Measurements from ENCODE around the gene GALP. TPM values are rescaled to one million over a fixed set of nuclear protein-coding genes. Genes with fewer than 3 reads are reported as not detected.
"Not testable (repeated sequence)": the region's sequence is repeated elsewhere in the genome, so short reads cannot be mapped to it uniquely, and the experiment has no call there.

Gene GALP
- total RNA-seq, 2 donors from 2014 or later = not detected

- DNase-seq (peak in 1 of 3 donors; percentile 23), ATAC-seq (no peak)
- H3K27me3 Mint-ChIP-seq = no peaks in the 10 kb centered on the region
- H3K36me3 Mint-ChIP-seq (ENCODE audit: low read depth) = peaks cover under 1% of the 10 kb centered on the region
- H3K4me1 Mint-ChIP-seq = peaks cover 25% of the 10 kb centered on the region
- peak overlapping the region; percentile 99 for H3K4me3 Mint-ChIP-seq
- H3K27ac Mint-ChIP-seq = peak overlapping the region; percentile 96
- H3K9me3 ChIP-seq (ENCODE audit: control insufficient read depth, low read length, poor library complexity, severe bottlenecking) = no peaks in the 10 kb centered on the region
These were observed 34.3 kb upstream of the GALP start for GRCh38 chr19:56141417-56141993.

DNA sequence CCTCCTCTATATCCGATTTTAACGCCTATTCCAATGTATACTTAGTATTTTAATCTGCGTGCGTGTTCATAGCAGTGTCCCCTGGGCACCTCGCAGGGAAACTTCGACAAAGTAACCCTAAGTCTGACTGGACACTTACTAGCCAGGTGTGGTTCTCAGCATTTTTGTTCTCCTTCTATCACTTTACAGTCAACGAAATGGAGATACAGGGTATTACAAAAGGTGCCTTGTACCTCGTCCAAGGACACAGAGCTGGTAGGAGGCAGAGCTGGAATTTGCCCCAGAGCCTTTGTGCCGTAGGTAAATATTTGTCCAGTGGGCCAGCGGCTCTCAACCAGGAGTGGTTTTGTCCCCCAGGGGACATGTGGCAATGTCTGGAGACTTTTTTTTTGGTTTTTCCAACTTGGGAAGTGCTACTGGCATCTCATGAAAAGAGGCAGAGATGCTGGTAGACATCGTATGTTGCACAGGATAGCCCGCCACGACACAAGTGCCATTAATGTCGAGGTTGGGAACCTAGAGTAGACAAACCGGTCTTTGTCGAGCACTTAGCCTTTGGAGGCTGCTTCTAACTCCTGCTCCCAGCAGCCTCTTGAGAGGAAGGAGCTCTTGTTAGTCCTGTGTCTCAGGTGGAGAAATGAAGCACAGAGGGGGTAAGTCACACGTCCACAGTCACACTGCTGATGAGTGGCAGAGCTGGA lies 33.6 kb upstream of the GALP start:
- Mint-ChIP-seq H3K36me3 (ENCODE audit: low read depth) (peaks cover 2% of the 10 kb centered on the region), H3K4me3 (peak overlapping the region; percentile 99), H3K27ac (peak overlapping the region; percentile 96), H3K27me3 (no peaks in the 10 kb centered on the region), H3K4me1 (peaks cover 25% of the 10 kb centered on the region)
- H3K9me3 ChIP-seq (ENCODE audit: control insufficient read depth, low read length, poor library complexity, severe bottlenecking) = no peaks in the 10 kb centered on the region
- ATAC-seq = no peak
- DNase-seq = no peak

- Mint-ChIP-seq H3K27ac (peak overlapping the region; percentile 84), H3K4me3 (no peak overlapping the region), H3K27me3 (no peaks in the 10 kb centered on the region), H3K4me1 (peaks cover 25% of the 10 kb centered on the region), H3K36me3 (ENCODE audit: low read depth) (peaks cover 2% of the 10 kb centered on the region)
- ATAC-seq (no peak), DNase-seq (no peak)
- H3K9me3 ChIP-seq (ENCODE audit: control insufficient read depth, low read length, poor library complexity, severe bottlenecking) = no peaks in the 10 kb centered on the region
These were observed 32.8 kb upstream of the GALP start for GRCh38 chr19:56142897-56143434.

DNA sequence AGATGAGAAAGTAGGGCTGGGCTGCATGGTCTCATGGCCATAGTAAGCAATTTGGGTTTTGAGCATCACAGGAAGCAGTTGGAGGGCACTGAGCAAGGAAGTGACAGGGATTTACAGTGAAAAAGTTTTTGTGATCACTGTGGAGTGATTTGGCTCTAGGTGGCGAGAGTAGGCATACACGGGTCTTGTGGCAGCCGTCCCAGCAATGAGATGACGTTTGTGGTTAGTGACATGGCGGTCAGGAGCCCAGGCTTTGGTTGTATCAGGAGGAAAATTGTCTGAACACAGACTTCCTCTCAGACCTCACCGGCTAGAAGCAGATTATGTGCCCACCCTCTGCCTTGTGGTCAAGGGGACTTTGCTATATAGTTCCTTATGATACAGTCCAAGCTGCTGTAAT lies 31.4 kb upstream of the GALP start:
- peak overlapping the region; percentile 84 for H3K27ac Mint-ChIP-seq
- peaks cover 25% of the 10 kb centered on the region for H3K4me1 Mint-ChIP-seq
- ATAC-seq (no peak), DNase-seq (no peak)
- no peaks in the 10 kb centered on the region for H3K9me3 ChIP-seq (ENCODE audit: control insufficient read depth, low read length, poor library complexity, severe bottlenecking)
- no peak overlapping the region for H3K4me3 Mint-ChIP-seq
- peaks cover 2% of the 10 kb centered on the region for H3K36me3 Mint-ChIP-seq (ENCODE audit: low read depth)
- no peaks in the 10 kb centered on the region for H3K27me3 Mint-ChIP-seq

DNA sequence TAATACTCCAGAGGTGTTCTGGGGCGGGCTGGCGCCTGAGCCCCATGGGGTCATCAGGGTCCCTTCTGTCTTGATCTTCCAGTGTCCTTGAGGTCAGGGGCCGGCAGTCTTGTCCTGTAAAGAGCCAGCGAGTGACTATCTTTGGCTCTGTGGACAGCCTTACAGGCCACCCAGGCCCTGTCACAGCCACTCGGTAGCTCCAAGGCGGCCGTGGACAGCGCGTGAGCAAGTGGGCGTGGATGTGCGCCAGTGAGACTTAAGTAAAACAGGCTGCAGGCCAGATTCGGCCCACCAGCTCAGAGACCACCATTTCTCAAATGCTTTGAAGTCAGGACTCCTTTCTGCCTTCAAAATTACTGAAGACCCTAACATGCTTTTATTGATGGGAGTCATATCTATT lies 31.0 kb upstream of the GALP start:
- Mint-ChIP-seq H3K27ac (peak overlapping the region; percentile 84), H3K4me1 (peaks cover 23% of the 10 kb centered on the region), H3K36me3 (ENCODE audit: low read depth) (peaks cover 4% of the 10 kb centered on the region), H3K4me3 (no peak overlapping the region), H3K27me3 (no peaks in the 10 kb centered on the region)
- no peak for ATAC-seq
- DNase-seq = no peak
- H3K9me3 ChIP-seq (ENCODE audit: control insufficient read depth, low read length, poor library complexity, severe bottlenecking) = no peaks in the 10 kb centered on the region

DNA sequence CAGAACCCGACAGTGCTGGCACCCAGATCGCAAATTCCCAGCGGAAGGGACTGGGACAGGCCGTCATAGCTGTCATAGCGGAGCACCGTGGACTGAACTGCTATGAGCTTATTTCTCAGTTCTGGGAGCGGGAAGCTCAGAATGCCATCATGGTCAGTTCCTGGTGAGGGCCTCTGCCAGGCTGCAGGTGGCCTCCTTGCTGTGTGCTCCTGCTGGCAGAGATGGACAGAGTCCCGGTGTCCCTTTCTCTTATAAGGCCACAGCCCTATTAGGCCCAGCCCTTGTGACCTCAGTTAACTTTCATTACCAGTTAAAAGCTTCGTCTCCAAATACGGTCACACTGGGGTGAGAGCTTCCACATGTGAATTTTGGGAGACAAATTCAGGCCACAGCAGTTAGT lies 30.1 kb upstream of the GALP start:
- ATAC-seq = no peak
- no peaks in the 10 kb centered on the region for H3K9me3 ChIP-seq (ENCODE audit: control insufficient read depth, low read length, poor library complexity, severe bottlenecking)
- no peak overlapping the region for H3K27ac Mint-ChIP-seq
- H3K4me1 Mint-ChIP-seq = peaks cover 14% of the 10 kb centered on the region
- no peaks in the 10 kb centered on the region for H3K27me3 Mint-ChIP-seq
- H3K36me3 Mint-ChIP-seq (ENCODE audit: low read depth) = peaks cover 4% of the 10 kb centered on the region
- DNase-seq = no peak
- no peak overlapping the region for H3K4me3 Mint-ChIP-seq

GRCh38 chr19:56146904-56147303 lies 28.9 kb upstream of the GALP start:
- Mint-ChIP-seq H3K4me3 (no peak overlapping the region), H3K4me1 (peaks cover 8% of the 10 kb centered on the region), H3K27me3 (no peaks in the 10 kb centered on the region), H3K36me3 (ENCODE audit: low read depth) (peaks cover 4% of the 10 kb centered on the region), H3K27ac (no peak overlapping the region)
- DNase-seq (no peak), ATAC-seq (no peak)
- no peaks in the 10 kb centered on the region for H3K9me3 ChIP-seq (ENCODE audit: control insufficient read depth, low read length, poor library complexity, severe bottlenecking)

DNA sequence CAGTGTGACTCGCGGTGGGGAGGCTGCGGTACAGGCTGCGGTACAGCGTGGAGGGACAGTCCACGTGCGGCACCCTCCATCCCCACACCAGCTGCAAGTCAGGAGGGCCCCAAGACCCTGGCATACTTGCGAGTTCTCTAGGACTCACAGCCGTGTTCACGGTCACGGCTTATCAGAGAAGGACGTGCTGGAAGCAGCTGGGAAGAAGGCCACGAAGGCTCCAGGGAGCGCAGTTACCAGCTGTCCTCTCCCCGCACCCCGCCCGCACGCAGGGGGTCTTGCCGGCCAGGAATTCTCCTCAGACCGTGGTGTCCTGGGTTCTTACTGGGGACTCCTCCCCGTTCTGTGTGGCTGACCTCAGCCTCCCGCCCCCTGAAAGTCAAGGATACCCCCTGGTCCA lies 28.5 kb upstream of the GALP start:
- ATAC-seq = no peak
- Mint-ChIP-seq H3K27me3 (no peaks in the 10 kb centered on the region), H3K4me3 (no peak overlapping the region), H3K27ac (no peak overlapping the region), H3K36me3 (ENCODE audit: low read depth) (peaks cover 4% of the 10 kb centered on the region), H3K4me1 (peaks cover 6% of the 10 kb centered on the region)
- no peak for DNase-seq
- no peaks in the 10 kb centered on the region for H3K9me3 ChIP-seq (ENCODE audit: control insufficient read depth, low read length, poor library complexity, severe bottlenecking)

DNA sequence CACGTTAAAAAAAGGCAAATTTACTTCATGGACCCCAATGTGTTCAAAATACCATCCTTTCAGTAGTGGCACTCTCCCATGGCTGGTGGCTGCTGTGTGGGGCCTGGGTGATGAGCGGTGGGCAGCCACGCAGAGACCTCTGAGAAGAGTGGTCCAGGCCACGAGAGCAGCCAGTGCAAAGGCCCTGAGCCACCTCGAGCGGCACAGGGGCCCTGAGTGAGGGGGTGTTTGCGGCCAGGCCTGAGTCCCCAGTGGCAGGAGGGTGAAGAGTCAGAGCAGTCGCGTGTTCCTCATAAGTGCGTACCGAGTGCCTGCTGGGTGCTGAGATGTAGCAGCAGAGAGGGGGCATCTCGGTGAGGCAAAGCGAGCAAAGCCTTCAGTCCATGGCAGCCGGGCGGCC lies 27.7 kb upstream of the GALP start:
- no peaks in the 10 kb centered on the region for H3K27me3 Mint-ChIP-seq
- no peak for ATAC-seq
- H3K36me3 Mint-ChIP-seq (ENCODE audit: low read depth) = peaks cover 4% of the 10 kb centered on the region
- peaks cover 6% of the 10 kb centered on the region for H3K4me1 Mint-ChIP-seq
- H3K27ac Mint-ChIP-seq = no peak overlapping the region
- no peak for DNase-seq
- H3K9me3 ChIP-seq (ENCODE audit: control insufficient read depth, low read length, poor library complexity, severe bottlenecking) = no peaks in the 10 kb centered on the region
- H3K4me3 Mint-ChIP-seq = no peak overlapping the region

DNA sequence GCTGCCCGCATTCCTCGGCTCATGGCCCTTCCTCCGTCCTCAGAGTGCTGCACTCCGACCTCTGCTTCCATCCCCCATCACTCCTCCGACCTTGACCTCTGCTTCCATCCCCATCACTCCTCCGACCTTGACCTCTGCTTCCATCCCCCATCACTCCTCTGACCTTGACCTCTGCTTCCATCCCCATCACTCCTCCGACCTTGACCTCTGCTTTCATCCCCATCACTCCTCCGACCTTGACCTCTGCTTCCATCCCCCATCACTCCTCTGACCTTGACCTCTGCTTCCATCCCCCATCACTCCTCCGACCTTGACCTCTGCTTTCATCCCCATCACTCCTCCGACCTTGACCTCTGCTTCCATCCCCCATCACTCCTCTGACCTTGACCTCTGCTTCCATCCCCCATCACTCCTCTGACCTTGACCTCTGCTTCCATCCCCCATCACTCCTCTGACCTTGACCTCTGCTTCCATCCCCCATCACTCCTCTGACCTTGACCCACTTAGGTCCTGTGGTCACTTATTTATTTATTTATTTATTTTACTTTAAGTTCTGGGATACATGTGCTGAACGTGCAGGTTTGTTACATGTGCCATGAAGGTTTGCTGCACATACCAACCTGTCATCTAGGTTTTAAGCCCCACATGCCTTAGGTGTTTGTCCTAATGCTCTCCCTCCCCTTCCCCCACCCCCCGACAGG lies 26.7 kb upstream of the GALP start:
- H3K36me3 Mint-ChIP-seq (ENCODE audit: low read depth); H3K27ac Mint-ChIP-seq; DNase-seq; H3K4me3 Mint-ChIP-seq; H3K27me3 Mint-ChIP-seq; ATAC-seq; H3K9me3 ChIP-seq (ENCODE audit: control insufficient read depth, low read length, poor library complexity, severe bottlenecking): not testable (repeated sequence)
- H3K4me1 Mint-ChIP-seq = peaks cover 10% of the 10 kb centered on the region

- Mint-ChIP-seq H3K27me3 (no peaks in the 10 kb centered on the region), H3K36me3 (ENCODE audit: low read depth) (peaks cover 6% of the 10 kb centered on the region), H3K27ac (no peak overlapping the region), H3K4me3 (no peak overlapping the region), H3K4me1 (peaks cover 10% of the 10 kb centered on the region)
- DNase-seq = no peak
- no peak for ATAC-seq
- H3K9me3 ChIP-seq (ENCODE audit: control insufficient read depth, low read length, poor library complexity, severe bottlenecking) = no peaks in the 10 kb centered on the region
These were observed 26.2 kb upstream of the GALP start for GRCh38 chr19:56149656-56150038.

GRCh38 chr19:56150358-56150757 lies 25.4 kb upstream of the GALP start:
- Mint-ChIP-seq H3K4me3 (no peak overlapping the region), H3K27ac (no peak overlapping the region), H3K36me3 (ENCODE audit: low read depth) (peaks cover 6% of the 10 kb centered on the region), H3K4me1 (peaks cover 11% of the 10 kb centered on the region), H3K27me3 (no peaks in the 10 kb centered on the region)
- no peaks in the 10 kb centered on the region for H3K9me3 ChIP-seq (ENCODE audit: control insufficient read depth, low read length, poor library complexity, severe bottlenecking)
- DNase-seq (no peak), ATAC-seq (no peak)

- no peaks in the 10 kb centered on the region for H3K9me3 ChIP-seq (ENCODE audit: control insufficient read depth, low read length, poor library complexity, severe bottlenecking)
- Mint-ChIP-seq H3K36me3 (ENCODE audit: low read depth) (peaks cover 4% of the 10 kb centered on the region), H3K4me3 (no peak overlapping the region), H3K27me3 (no peaks in the 10 kb centered on the region), H3K4me1 (peaks cover 11% of the 10 kb centered on the region), H3K27ac (no peak overlapping the region)
- ATAC-seq (no peak), DNase-seq (no peak)
These were observed 23.2 kb upstream of the GALP start for GRCh38 chr19:56152644-56153043.

Measured in T-helper 17 cell (primary cell).